GM18909 (cell line): ENCODE results near the gene CAPN12.
"Not testable (repeated sequence)": the region's sequence is repeated elsewhere in the genome, so short reads cannot be mapped to it uniquely, and the experiment has no call there.

Source experiments
- ATAC-seq: cut with Tn5 transposase; IDR thresholded peaks from one replicate; pipeline ENCODE4 v1.9.1; 2021; ENCODE audit warnings: mild to moderate bottlenecking; ENCODE audit not compliant: unreplicated experiment, poor library complexity

The CAPN12 gene

GRCh38 chr19:38771569-38771968 lies 27.3 kb upstream of the CAPN12 start:
- ATAC-seq: not testable (repeated sequence)

- not testable (repeated sequence) for ATAC-seq
Measured at GRCh38 chr19:38770949-38771275, 26.6 kb upstream of the CAPN12 start.

GRCh38 chr19:38770228-38770948 lies 26.1 kb upstream of the CAPN12 start:
- not testable (repeated sequence) for ATAC-seq

GRCh38 chr19:38769635-38770211 lies 25.4 kb upstream of the CAPN12 start:
- no peak for ATAC-seq

GRCh38 chr19:38766276-38767047 lies 22.2 kb upstream of the CAPN12 start:
- no peak for ATAC-seq

- no peak for ATAC-seq
Measured at GRCh38 chr19:38765214-38765613, 20.9 kb upstream of the CAPN12 start.

GRCh38 chr19:38763795-38764220 lies 19.5 kb upstream of the CAPN12 start:
- no peak for ATAC-seq

- not testable (repeated sequence) for ATAC-seq
Measured at GRCh38 chr19:38761884-38762389, 17.7 kb upstream of the CAPN12 start.

GRCh38 chr19:38760805-38761517 lies 16.7 kb upstream of the CAPN12 start:
- ATAC-seq: not testable (repeated sequence)

GRCh38 chr19:38759590-38760003 lies 15.3 kb upstream of the CAPN12 start:
- ATAC-seq: no peak

- ATAC-seq: not testable (repeated sequence)
Measured at GRCh38 chr19:38754196-38754595, 9.9 kb upstream of the CAPN12 start.

GRCh38 chr19:38753783-38754182 lies 9.5 kb upstream of the CAPN12 start:
- not testable (repeated sequence) for ATAC-seq

GRCh38 chr19:38745316-38745715 lies 1.0 kb upstream of the CAPN12 start:
- no peak for ATAC-seq

GRCh38 chr19:38744874-38745273 lies 600 bp upstream of the CAPN12 start:
- no peak for ATAC-seq

- ATAC-seq: no peak
Measured at GRCh38 chr19:38743394-38744297, 628 bp downstream of the CAPN12 start.

- no peak for ATAC-seq
Measured at GRCh38 chr19:38742906-38743305, 1.4 kb downstream of the CAPN12 start.

- no peak for ATAC-seq
Measured at GRCh38 chr19:38742296-38742695, 2.0 kb downstream of the CAPN12 start.

- ATAC-seq: no peak
Measured at GRCh38 chr19:38741670-38742069, 2.6 kb downstream of the CAPN12 start.

GRCh38 chr19:38740932-38741331 lies 3.3 kb downstream of the CAPN12 start:
- ATAC-seq: no peak

- no peak for ATAC-seq
Measured at GRCh38 chr19:38740257-38740592, 4.0 kb downstream of the CAPN12 start.
